GM06990 (cell line): ENCODE data around the gene INSC.

Experiments
- DNase-seq: peaks from one replicate; pipeline ENCODE4 v3.0.0-alpha.2; 2011; ENCODE audit not compliant: insufficient read length; ENCODE audit errors: extremely low read depth
- H3K27me3 ChIP-seq: replicated peaks from 2 replicates; pipeline ENCODE4 v1.6.0; 2011; ENCODE audit warnings: low read length; ENCODE audit not compliant: control insufficient read depth, insufficient read depth
- H3K36me3 ChIP-seq: 2 replicates; pipeline ENCODE4 v1.5.1; 2011; ENCODE audit warnings: low read length; ENCODE audit not compliant: control insufficient read depth, insufficient read depth
- H3K4me3 ChIP-seq: replicated peaks from 2 replicates; pipeline ENCODE4 v1.5.1; 2011; ENCODE audit warnings: low read depth, mild to moderate bottlenecking, control low read depth, low read length
- TF ChIP-seq, protein P1 (sequence below): IDR thresholded peaks from 2 replicates; pipeline ENCODE4 v1.5.1; 2011; ENCODE audit warnings: low read length, control low read depth, mild to moderate bottlenecking, inconsistent platforms; ENCODE audit not compliant: insufficient read depth, poor library complexity, severe bottlenecking

Gene INSC

DNA sequence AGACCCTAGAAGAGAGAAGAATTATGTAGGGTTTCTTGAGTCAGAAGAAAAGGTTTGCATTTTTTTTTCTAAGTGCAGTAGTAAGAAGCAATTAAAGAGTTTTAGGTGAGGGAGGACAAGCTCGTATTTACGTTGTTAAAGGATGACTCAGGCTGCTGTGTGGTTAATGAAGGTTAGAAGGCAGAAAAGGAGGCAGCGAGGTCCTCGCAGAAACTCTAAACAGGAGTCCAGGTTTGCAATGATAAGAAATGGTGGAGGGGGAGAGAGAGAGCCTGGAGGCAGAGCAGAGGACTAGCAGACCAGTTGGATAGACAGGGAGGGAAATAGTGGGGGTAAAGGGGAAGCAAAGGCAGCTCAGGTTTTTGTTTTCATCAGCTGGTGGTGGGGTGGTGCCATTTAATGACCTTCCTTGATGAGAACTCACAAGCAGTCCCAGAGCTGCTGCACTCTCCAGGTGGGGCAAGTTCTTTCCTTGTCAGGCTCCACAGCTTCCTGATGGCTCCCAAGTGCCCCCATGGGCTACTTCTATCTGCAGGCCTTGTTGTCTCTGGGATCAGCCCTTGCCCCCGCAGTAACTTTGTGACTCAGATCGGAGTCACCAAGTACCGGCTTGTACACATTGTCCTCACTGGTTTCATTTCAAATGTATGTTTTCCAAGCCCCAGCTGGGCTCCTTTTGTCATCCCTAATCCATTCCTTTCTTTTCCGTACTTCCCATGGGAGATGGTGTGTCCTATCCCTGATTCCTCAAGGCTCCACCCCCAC lies 8.3 kb upstream of the INSC start:
- Histone ChIP-seq H3K27me3 (no peaks in the 10 kb centered on the region), H3K36me3 (no peaks in the 10 kb centered on the region), H3K4me3 (no peak overlapping the region)
- TF ChIP-seq, protein P1, sequence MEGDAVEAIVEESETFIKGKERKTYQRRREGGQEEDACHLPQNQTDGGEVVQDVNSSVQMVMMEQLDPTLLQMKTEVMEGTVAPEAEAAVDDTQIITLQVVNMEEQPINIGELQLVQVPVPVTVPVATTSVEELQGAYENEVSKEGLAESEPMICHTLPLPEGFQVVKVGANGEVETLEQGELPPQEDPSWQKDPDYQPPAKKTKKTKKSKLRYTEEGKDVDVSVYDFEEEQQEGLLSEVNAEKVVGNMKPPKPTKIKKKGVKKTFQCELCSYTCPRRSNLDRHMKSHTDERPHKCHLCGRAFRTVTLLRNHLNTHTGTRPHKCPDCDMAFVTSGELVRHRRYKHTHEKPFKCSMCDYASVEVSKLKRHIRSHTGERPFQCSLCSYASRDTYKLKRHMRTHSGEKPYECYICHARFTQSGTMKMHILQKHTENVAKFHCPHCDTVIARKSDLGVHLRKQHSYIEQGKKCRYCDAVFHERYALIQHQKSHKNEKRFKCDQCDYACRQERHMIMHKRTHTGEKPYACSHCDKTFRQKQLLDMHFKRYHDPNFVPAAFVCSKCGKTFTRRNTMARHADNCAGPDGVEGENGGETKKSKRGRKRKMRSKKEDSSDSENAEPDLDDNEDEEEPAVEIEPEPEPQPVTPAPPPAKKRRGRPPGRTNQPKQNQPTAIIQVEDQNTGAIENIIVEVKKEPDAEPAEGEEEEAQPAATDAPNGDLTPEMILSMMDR = no peak
- no peak for DNase-seq

DNA sequence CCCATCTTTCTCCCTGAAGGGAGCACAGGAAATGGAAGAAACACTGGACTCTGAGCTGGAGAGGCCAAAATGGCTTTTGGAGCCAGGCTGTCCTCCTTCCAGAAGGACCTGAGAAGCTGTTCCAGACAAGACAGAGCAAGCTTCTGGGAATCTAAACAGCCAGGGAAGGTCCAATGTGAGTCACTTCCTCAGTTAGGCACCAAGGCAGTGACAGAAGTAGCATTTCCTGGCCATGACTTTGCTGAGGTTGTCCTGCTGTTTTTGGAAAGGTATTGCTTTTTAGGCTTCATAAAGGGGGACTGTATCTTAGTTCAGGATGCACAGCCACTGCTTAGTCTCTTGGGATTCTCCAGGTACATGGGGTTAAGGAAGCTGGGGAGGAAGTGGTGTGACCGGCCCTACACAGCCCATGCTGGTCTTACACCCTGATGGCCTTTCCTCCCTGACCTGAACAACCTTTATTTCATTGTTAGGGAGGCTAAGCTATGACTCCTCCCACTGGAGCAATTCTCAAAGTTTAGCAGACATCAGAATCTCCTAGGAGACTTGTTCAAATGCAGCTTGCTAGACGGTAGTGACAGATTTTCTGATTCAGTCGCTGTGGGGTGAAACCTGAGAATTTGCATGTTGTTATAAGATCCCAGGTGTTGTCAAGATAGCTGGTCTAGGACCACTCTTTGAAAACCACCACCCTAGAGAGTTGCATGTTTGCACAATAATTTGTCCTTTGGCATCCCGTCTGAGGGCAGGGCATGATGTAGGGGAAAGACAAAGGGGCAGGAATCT lies 6.8 kb upstream of the INSC start:
- no peak for DNase-seq
- Histone ChIP-seq H3K36me3 (no peaks in the 10 kb centered on the region), H3K27me3 (no peaks in the 10 kb centered on the region), H3K4me3 (no peak overlapping the region)
- TF ChIP-seq, protein P1 = no peak

DNA sequence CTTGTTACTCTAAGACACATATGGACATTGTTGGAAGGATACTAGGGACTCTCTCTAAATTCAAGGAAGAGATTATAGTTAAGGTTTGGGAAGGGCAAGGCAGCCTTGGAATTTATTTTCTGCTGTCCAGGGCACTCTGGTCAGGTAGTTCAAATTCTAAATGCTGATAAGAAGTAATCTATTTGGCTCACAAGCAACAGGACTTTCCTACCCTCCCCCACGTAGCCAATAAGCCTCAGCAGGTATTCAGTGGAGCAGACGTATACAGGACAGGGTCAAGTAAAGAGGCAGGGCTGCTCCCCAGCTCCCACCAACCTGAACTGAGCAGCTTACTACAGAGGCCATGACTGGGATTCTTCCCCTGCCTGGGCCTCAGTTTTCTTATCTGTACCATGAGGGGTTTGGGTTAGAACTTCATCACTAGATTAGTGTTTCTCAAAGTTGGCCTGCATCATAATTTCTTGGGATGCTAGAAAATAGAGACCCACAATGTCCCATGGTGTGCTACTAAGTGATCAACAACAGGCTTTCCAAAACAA lies 6.1 kb upstream of the INSC start:
- H3K36me3 ChIP-seq = no peaks in the 10 kb centered on the region
- TF ChIP-seq, protein P1 = no peak
- no peak for DNase-seq
- no peaks in the 10 kb centered on the region for H3K27me3 ChIP-seq
- H3K4me3 ChIP-seq = no peak overlapping the region

DNA sequence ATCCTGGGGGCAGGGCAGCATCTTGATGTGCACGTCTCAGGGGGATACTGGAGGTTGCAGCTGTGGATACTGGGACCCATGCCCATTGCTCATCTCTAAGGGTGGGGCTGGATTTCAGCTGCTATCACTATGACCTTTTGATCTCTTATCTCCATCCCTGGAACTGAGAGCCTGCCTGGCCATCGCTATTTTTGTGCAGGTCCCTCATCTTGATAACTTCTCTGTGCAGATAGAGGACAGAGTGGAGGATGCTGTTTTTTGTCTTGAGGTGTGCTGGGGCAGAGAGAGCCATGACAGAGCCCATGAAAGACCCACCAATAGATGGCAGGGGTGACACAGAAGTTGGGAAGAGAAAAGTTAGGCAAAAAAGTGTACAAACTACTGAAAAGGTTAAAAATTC lies 5.1 kb upstream of the INSC start:
- TF ChIP-seq, protein P1 = no peak
- H3K36me3 ChIP-seq = no peaks in the 10 kb centered on the region
- no peak for DNase-seq
- no peaks in the 10 kb centered on the region for H3K27me3 ChIP-seq
- no peak overlapping the region for H3K4me3 ChIP-seq

DNA sequence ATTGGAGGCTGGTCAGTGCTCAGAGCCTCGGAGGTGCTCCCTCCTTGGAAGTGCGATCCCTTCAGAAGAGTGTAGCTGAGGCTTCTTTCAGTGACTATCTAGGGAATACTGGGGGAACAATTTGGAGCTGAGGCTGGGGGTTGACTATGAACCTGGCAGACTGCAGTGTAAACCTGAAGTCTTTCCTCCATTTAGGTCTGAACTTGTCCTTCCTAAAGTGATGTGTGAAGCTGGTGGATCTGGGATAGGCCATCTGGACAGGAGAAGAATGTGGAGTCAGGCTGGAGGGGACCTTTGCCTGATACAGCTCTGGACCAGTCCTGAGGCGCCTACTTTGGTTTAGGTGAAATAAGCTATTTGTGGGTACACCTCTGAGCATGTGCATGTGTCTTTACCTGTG lies 3.5 kb upstream of the INSC start:
- Histone ChIP-seq H3K4me3 (no peak overlapping the region), H3K27me3 (no peaks in the 10 kb centered on the region; the same call in none of the 2 replicates), H3K36me3 (no peaks in the 10 kb centered on the region)
- TF ChIP-seq, protein P1 = no peak
- no peak for DNase-seq
